BJ (cell line): ENCODE results near the gene HCFC1. TPM values are rescaled to one million over a fixed set of nuclear protein-coding genes. Genes with fewer than 3 reads are reported as not detected.

Experiments used
- CTCF ChIA-PET: fragments of 350-600 bp; formaldehyde crosslinking; extraction: SDS; loops from one replicate; lab custom pipeline; 2021; ENCODE audit warnings: antibody characterized with exemption, inconsistent platforms; lab: Yijun Ruan, JAX
- POLR2A ChIA-PET: fragments of 300-600 bp; sonication (Branson Sonifier 250); formaldehyde crosslinking; extraction: SDS; loops from one replicate; lab custom pipeline; 2021; ENCODE audit warnings: antibody characterized with exemption; lab: Charles Lee
- DNase-seq: peaks from one replicate; pipeline ENCODE4 v3.0.0-alpha.2; 2011; ENCODE audit warnings: low read depth
- H3K27me3 ChIP-seq: 2 replicates; pipeline ENCODE4 v1.6.0; 2011; ENCODE audit warnings: low read length; ENCODE audit not compliant: control insufficient read depth, insufficient read depth
- H3K36me3 ChIP-seq: 2 replicates; pipeline ENCODE4 v1.5.1; 2011; ENCODE audit warnings: low read length; ENCODE audit not compliant: control insufficient read depth, insufficient read depth
- H3K4me3 ChIP-seq: 2 replicates; pipeline ENCODE4 v1.5.1; 2011; ENCODE audit warnings: low read depth, mild to moderate bottlenecking, control low read depth, low read length
- polyA plus RNA-seq: library from polyadenylated mRNA; depleted of rRNA; stranded (reverse); fragments of >200 nt; gene quantifications from 2 replicates; pipeline ENCODE4 v1.2.3, GENCODE V29; 2011
- TF ChIP-seq, protein P1 (sequence below): IDR thresholded peaks from 2 replicates; pipeline ENCODE4 v1.5.1; 2011; ENCODE audit warnings: low read depth, mild to moderate bottlenecking, control low read depth, inconsistent platforms, low read length, moderate library complexity; ENCODE audit not compliant: insufficient read depth

HCFC1 gene
- polyA plus RNA-seq, 1 experiment: 3.3 TPM

- CTCF ChIA-PET: no interaction called here
- Histone ChIP-seq H3K27me3 (no peaks in the 10 kb centered on the region), H3K36me3 (no peaks in the 10 kb centered on the region), H3K4me3 (no peak overlapping the region)
- TF ChIP-seq, protein P1, sequence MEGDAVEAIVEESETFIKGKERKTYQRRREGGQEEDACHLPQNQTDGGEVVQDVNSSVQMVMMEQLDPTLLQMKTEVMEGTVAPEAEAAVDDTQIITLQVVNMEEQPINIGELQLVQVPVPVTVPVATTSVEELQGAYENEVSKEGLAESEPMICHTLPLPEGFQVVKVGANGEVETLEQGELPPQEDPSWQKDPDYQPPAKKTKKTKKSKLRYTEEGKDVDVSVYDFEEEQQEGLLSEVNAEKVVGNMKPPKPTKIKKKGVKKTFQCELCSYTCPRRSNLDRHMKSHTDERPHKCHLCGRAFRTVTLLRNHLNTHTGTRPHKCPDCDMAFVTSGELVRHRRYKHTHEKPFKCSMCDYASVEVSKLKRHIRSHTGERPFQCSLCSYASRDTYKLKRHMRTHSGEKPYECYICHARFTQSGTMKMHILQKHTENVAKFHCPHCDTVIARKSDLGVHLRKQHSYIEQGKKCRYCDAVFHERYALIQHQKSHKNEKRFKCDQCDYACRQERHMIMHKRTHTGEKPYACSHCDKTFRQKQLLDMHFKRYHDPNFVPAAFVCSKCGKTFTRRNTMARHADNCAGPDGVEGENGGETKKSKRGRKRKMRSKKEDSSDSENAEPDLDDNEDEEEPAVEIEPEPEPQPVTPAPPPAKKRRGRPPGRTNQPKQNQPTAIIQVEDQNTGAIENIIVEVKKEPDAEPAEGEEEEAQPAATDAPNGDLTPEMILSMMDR: no peak
- no peak for DNase-seq
- POLR2A ChIA-PET: interaction anchor here (0.8 kb wide), 1 partner anchor 60 kb away, joined by 4 read pairs; no protein-coding TSS in a partner anchor
Observed at GRCh38 chrX:153939573-153939972, 32.0 kb downstream of the HCFC1 start.

GRCh38 chrX:153938226-153938786, 33.3 kb downstream of the HCFC1 start:
- H3K36me3 ChIP-seq: no peaks in the 10 kb centered on the region
- H3K27me3 ChIP-seq: no peaks in the 10 kb centered on the region
- POLR2A ChIA-PET: no interaction called here
- H3K4me3 ChIP-seq: no peak overlapping the region
- TF ChIP-seq, protein P1: no peak
- DNase-seq: no peak
- CTCF ChIA-PET: interaction anchor here (0.7 kb wide), 1 partner anchor 15 kb away, joined by 3 read pairs; no protein-coding TSS in a partner anchor

DNA sequence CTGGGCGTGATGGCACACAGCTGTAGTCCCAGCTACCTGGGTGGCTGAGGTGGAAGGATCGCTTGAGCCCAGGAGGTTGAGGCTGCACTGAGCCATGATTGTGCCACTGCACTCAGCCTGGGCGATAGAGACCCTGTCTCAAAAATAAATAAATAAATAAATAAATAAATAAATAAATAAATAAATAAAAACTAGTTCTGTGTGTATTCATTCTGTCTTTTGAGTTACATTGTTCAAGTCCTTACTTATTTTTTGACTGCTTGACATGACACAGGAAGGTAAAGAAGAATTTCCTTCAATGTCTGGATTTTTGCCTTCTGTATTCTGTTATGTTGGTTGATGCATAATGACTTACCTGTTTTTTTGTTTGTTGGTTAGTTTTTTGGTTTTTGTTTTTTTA, 34.6 kb downstream of the HCFC1 start:
- no peak overlapping the region for H3K4me3 ChIP-seq
- no peaks in the 10 kb centered on the region for H3K27me3 ChIP-seq
- H3K36me3 ChIP-seq: peaks cover under 1% of the 10 kb centered on the region; the same call in 1 of the 2 replicates
- DNase-seq: no peak
- ChIA-PET CTCF (no interaction called here), POLR2A (no interaction called here)
- TF ChIP-seq, protein P1: no peak

GRCh38 chrX:153935326-153935851, 36.2 kb downstream of the HCFC1 start:
- ChIA-PET POLR2A (interaction anchor here (0.7 kb wide), 1 partner anchor 160 kb away, joined by 3 read pairs; no protein-coding TSS in a partner anchor), CTCF (interaction anchor here (3.8 kb wide), 1 partner anchor 12 kb away, joined by 18 read pairs; no protein-coding TSS in a partner anchor)
- TF ChIP-seq, protein P1: no peak
- Histone ChIP-seq H3K36me3 (peaks cover 6% of the 10 kb centered on the region; the same call in 1 of the 2 replicates), H3K27me3 (no peaks in the 10 kb centered on the region), H3K4me3 (peak overlapping the region; percentile 39)
- no peak for DNase-seq

GRCh38 chrX:153934762-153935325, 36.8 kb downstream of the HCFC1 start, which contains the start of gene NAA10:
Gene NAA10, minus strand, starts transcription at chrX:153935037. Its CDS starts 133 bp downstream, at chrX:153934904.
- DNase-seq: no peak
- TF ChIP-seq, protein P1: no peak
- H3K36me3 ChIP-seq: peaks cover 8% of the 10 kb centered on the region
- H3K4me3 ChIP-seq: peak within 1 kb of the TSS; percentile 71
- POLR2A ChIA-PET: interaction anchor here (0.7 kb wide), 1 partner anchor 160 kb away, joined by 3 read pairs; no protein-coding TSS in a partner anchor
- no peaks in the 10 kb centered on the region for H3K27me3 ChIP-seq
- CTCF ChIA-PET: interaction anchor here (3.8 kb wide), 1 partner anchor 12 kb away, joined by 18 read pairs; no protein-coding TSS in a partner anchor
